ENCODE results near the gene TRA2A. TPM values are rescaled to one million over a fixed set of nuclear protein-coding genes. Genes with fewer than 3 reads are reported as not detected.
"Not testable (repeated sequence)": the region's sequence is repeated elsewhere in the genome, so short reads cannot be mapped to it uniquely, and the experiment has no call there.

The TRA2A gene
- total RNA-seq, 1 experiment from 2014 or later, result 112 TPM

DNA sequence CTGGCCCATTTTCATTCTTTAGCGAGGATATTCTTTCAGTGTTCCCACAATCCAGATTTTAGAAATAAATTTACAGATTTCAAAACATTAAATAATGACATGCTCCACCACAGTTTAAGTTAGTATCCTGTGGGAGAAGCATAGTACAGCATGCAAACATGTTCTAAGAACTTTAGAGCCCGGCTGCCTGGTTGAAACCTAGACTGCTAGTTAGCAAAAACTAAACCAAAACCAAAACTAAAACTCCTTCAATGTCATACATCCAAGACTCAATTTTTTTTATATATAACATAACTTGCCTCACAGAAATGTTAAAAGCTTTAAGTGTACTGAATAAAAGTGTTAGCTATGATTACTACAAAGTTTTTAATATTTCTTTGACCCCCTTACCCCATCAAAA, 17.0 kb downstream of the TRA2A start:
- Histone ChIP-seq H3K27ac (no peak overlapping the region), H3K36me3 (ENCODE audit: low read depth) (peaks cover 91% of the 10 kb centered on the region), H3K4me2 (no peak overlapping the region), H4K20me1 (ENCODE audit: insufficient read depth) (peaks cover 90% of the 10 kb centered on the region), H2AFZ (no peak overlapping the region), H3K27me3 (ENCODE audit: insufficient read depth, low read depth) (no peaks in the 10 kb centered on the region), H3K9me2 (ENCODE audit: insufficient read depth) (no peaks in the 10 kb centered on the region), H3K79me2 (ENCODE audit: low read depth) (peaks cover 84% of the 10 kb centered on the region), H3F3A (ENCODE audit: insufficient read depth, low read depth) (peaks cover 63% of the 10 kb centered on the region), H3K4me1 (replicated peaks; ENCODE audit: insufficient read depth) (no peaks in the 10 kb centered on the region), H3K4me3 (no peak overlapping the region), H3K9me3 (ENCODE audit: insufficient read depth, low read depth) (no peaks in the 10 kb centered on the region)
- CTCF ChIA-PET, result interaction anchor here (0.6 to 0.7 kb wide), 2 partner anchors 121 to 1567 kb away, joined by 4 to 7 read pairs; no protein-coding TSS in a partner anchor
- no peak for DNase-seq
- intact Hi-C loops (cut with micrococcal nuclease; ENCODE audit: unreplicated experiment), result no loop called here
- POLR2A ChIA-PET (ENCODE audit: unreplicated experiment), result interaction anchor here (0.6 to 0.7 kb wide), 2 partner anchors 100 to 253 kb away, joined by 3 to 16 read pairs; no protein-coding TSS in a partner anchor
- TF ChIP-seq, protein P1, sequence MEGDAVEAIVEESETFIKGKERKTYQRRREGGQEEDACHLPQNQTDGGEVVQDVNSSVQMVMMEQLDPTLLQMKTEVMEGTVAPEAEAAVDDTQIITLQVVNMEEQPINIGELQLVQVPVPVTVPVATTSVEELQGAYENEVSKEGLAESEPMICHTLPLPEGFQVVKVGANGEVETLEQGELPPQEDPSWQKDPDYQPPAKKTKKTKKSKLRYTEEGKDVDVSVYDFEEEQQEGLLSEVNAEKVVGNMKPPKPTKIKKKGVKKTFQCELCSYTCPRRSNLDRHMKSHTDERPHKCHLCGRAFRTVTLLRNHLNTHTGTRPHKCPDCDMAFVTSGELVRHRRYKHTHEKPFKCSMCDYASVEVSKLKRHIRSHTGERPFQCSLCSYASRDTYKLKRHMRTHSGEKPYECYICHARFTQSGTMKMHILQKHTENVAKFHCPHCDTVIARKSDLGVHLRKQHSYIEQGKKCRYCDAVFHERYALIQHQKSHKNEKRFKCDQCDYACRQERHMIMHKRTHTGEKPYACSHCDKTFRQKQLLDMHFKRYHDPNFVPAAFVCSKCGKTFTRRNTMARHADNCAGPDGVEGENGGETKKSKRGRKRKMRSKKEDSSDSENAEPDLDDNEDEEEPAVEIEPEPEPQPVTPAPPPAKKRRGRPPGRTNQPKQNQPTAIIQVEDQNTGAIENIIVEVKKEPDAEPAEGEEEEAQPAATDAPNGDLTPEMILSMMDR (conservative IDR thresholded peaks at IDR 0.05), result no peak
- TF ChIP-seq EZH2 (IDR thresholded peaks at IDR 0.05; ENCODE audit: low read depth), result no peak
- no TSS peak for BruUV-seq (replicated peaks)

DNA sequence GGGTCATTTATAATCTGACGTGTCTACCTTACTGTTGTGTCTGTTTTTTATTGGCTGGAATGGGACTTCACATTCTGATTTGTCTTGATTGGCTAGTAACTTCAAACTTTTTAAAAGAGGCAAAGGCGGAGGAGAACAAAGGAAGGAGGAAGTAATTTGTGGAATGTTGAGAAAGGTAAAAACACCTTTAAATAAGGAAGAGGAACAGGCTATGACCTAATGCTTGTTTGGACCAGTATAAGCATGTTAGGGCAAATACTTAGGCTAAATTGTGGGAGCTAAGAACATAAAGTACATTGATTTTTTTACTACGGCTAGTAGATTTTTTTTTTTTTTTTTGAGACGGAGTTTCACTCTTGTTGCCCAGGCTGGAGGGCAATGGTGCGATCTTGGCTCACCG, 18.0 kb downstream of the TRA2A start:
- H3K4me3 ChIP-seq; H2AFZ ChIP-seq; intact Hi-C loops (cut with micrococcal nuclease; ENCODE audit: unreplicated experiment); H3K4me1 ChIP-seq (replicated peaks; ENCODE audit: insufficient read depth); POLR2A ChIA-PET (ENCODE audit: unreplicated experiment); H3K4me2 ChIP-seq; H3K9me3 ChIP-seq (ENCODE audit: insufficient read depth, low read depth); BruUV-seq (replicated peaks); H3K27ac ChIP-seq; H3K9me2 ChIP-seq (ENCODE audit: insufficient read depth); H3K27me3 ChIP-seq (ENCODE audit: insufficient read depth, low read depth): not testable (repeated sequence)
- H3F3A ChIP-seq (ENCODE audit: insufficient read depth, low read depth), result peaks cover 69% of the 10 kb centered on the region
- H3K79me2 ChIP-seq (ENCODE audit: low read depth), result peaks cover 84% of the 10 kb centered on the region
- CTCF ChIA-PET, result interaction anchor here (0.7 kb wide), 1 partner anchor 117 kb away, joined by 3 read pairs; no protein-coding TSS in a partner anchor
- H4K20me1 ChIP-seq (ENCODE audit: insufficient read depth), result peaks cover 90% of the 10 kb centered on the region
- peaks cover 86% of the 10 kb centered on the region for H3K36me3 ChIP-seq (ENCODE audit: low read depth)
- DNase-seq, result peak in 1 of 2 experiments; percentile 0

DNA sequence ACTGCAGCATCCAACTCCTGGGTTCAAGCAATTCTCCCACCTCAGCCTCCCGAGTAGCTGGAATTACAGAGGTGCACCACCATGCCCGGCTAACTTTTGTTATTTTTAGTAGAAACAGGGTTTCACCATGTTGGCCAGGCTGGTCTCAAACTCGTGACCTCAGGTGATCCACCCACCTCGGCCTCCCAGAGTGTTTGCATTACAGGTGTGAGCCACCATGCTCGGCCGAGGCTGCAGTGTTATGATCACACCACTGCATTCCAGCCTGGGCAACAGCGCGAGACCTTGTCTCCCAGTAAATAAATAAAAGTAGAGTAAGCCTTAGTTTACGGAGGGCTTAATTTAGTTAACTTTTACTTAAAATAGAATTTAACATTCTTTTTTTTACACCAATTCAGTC, 37.8 kb downstream of the TRA2A start:
- Histone ChIP-seq H3K9me3 (ENCODE audit: insufficient read depth, low read depth) (no peaks in the 10 kb centered on the region), H2AFZ (no peak overlapping the region), H3K9me2 (ENCODE audit: insufficient read depth) (no peaks in the 10 kb centered on the region), H3K36me3 (ENCODE audit: low read depth) (no peaks in the 10 kb centered on the region), H3K79me2 (ENCODE audit: low read depth) (no peaks in the 10 kb centered on the region), H3K27ac (no peak overlapping the region), H3K27me3 (ENCODE audit: insufficient read depth, low read depth) (no peaks in the 10 kb centered on the region), H3K4me1 (replicated peaks; ENCODE audit: insufficient read depth) (no peaks in the 10 kb centered on the region), H3F3A (ENCODE audit: insufficient read depth, low read depth) (no peaks in the 10 kb centered on the region), H3K4me2 (no peak overlapping the region), H4K20me1 (ENCODE audit: insufficient read depth) (no peaks in the 10 kb centered on the region), H3K4me3 (no peak overlapping the region)
- intact Hi-C loops (cut with micrococcal nuclease; ENCODE audit: unreplicated experiment), result no loop called here
- DNase-seq, result no peak
- TF ChIP-seq EZH2 (IDR thresholded peaks at IDR 0.05; ENCODE audit: low read depth), result no peak
- TF ChIP-seq, protein P1 (conservative IDR thresholded peaks at IDR 0.05), result no peak
- BruUV-seq (replicated peaks), result no TSS peak
- ChIA-PET CTCF (no interaction called here), POLR2A (ENCODE audit: unreplicated experiment) (no interaction called here)

DNA sequence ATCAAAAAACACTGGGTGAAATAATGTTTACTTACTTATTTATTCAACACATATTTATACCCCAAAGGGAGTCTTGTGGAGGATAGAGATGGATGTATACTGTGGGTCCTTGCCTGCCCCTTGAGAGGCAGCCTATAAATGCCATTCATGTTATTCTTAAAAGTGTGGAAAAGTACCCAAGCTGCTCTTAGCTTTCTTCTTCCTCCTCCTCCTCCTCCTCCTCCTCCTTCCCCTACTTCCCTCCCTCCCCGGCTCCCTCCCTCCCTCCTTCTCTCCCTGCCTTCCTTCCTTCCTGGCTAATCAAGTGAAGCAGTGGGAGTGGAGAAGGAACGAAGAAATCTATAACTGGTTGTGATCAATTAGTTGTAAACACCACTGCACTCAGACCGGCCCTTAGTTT, 40.3 kb downstream of the TRA2A start:
- Histone ChIP-seq H4K20me1 (ENCODE audit: insufficient read depth) (no peaks in the 10 kb centered on the region), H3K36me3 (ENCODE audit: low read depth) (no peaks in the 10 kb centered on the region), H3K4me2 (no peak overlapping the region), H3F3A (ENCODE audit: insufficient read depth, low read depth) (peaks cover 9% of the 10 kb centered on the region; the same call in 1 of the 2 replicates), H3K27me3 (ENCODE audit: insufficient read depth, low read depth) (no peaks in the 10 kb centered on the region), H3K9me2 (ENCODE audit: insufficient read depth) (no peaks in the 10 kb centered on the region), H3K4me1 (replicated peaks; ENCODE audit: insufficient read depth) (no peaks in the 10 kb centered on the region), H3K79me2 (ENCODE audit: low read depth) (no peaks in the 10 kb centered on the region), H3K9me3 (ENCODE audit: insufficient read depth, low read depth) (no peaks in the 10 kb centered on the region), H3K4me3 (no peak overlapping the region), H2AFZ (no peak overlapping the region), H3K27ac (no peak overlapping the region)
- BruUV-seq (replicated peaks), result no TSS peak
- TF ChIP-seq, protein P1 (conservative IDR thresholded peaks at IDR 0.05), result no peak
- no peak for TF ChIP-seq EZH2 (IDR thresholded peaks at IDR 0.05; ENCODE audit: low read depth)
- POLR2A ChIA-PET (ENCODE audit: unreplicated experiment), result no interaction called here
- DNase-seq, result no peak
- CTCF ChIA-PET, result interaction anchor here (0.6 kb wide), 1 partner anchor 14 kb away, joined by 3 read pairs; no protein-coding TSS in a partner anchor
- intact Hi-C loops (cut with micrococcal nuclease; ENCODE audit: unreplicated experiment), result no loop called here

Data from PC-9 (cell line).